GM06990 (cell line): Measurements from ENCODE around the gene WDR91.

ENCODE experiments used
- DNase-seq: peaks from one replicate; pipeline ENCODE4 v3.0.0-alpha.2; 2011; ENCODE audit not compliant: insufficient read length; ENCODE audit errors: extremely low read depth
- H3K27me3 ChIP-seq: replicated peaks from 2 replicates; pipeline ENCODE4 v1.6.0; 2011; ENCODE audit warnings: low read length; ENCODE audit not compliant: control insufficient read depth, insufficient read depth
- H3K36me3 ChIP-seq: 2 replicates; pipeline ENCODE4 v1.5.1; 2011; ENCODE audit warnings: low read length; ENCODE audit not compliant: control insufficient read depth, insufficient read depth
- H3K4me3 ChIP-seq: replicated peaks from 2 replicates; pipeline ENCODE4 v1.5.1; 2011; ENCODE audit warnings: low read depth, mild to moderate bottlenecking, control low read depth, low read length
- TF ChIP-seq, protein P1 (sequence below): IDR thresholded peaks from 2 replicates; pipeline ENCODE4 v1.5.1; 2011; ENCODE audit warnings: low read length, control low read depth, mild to moderate bottlenecking, inconsistent platforms; ENCODE audit not compliant: insufficient read depth, poor library complexity, severe bottlenecking

The WDR91 gene

DNA sequence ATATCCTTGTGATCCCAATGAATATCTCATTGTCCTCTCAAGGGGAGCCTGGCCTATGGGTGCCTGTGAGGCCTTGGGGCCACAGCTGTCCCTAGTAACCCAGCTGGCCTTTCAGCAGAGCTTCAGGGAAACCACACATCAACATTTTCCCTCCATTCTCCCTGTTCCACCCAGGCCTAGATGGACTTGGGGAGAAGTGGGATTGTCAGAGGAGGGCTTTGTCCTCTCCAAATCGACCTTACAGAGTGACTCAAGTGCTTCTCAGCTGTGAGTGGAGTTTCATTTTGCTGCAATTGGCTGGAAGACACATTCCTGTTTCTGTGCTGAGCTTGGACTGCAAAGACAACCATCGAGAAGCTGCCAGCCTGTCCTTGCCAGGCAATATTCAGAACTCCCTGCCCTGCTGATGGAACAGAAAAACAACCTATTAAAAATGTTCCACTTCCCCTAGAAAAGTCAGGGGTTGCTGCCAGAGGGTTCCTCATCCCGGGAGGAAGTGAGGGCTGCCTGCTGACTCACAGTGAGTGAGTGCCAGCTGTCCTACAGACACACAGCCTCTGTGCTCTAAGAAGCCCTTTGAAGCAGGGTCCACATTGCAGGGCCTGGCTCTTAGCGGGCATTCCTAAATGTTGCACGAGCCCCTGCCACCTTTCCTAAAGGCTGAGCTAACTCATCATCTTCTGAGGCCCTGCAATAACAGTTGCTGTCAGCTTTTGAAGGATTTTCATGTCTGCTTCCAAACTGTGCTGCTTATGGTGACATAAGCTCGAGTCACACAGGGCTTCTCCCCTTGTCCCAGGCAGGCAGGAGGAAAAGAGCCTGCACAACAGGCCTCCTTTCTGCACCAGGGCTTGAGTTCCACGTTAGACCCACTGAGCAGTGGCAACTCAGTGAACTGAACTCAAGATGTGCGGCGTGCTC lies 42.8 kb upstream of the WDR91 start:
- Histone ChIP-seq H3K36me3 (no peaks in the 10 kb centered on the region), H3K4me3 (no peak overlapping the region), H3K27me3 (no peaks in the 10 kb centered on the region)
- TF ChIP-seq, protein P1, sequence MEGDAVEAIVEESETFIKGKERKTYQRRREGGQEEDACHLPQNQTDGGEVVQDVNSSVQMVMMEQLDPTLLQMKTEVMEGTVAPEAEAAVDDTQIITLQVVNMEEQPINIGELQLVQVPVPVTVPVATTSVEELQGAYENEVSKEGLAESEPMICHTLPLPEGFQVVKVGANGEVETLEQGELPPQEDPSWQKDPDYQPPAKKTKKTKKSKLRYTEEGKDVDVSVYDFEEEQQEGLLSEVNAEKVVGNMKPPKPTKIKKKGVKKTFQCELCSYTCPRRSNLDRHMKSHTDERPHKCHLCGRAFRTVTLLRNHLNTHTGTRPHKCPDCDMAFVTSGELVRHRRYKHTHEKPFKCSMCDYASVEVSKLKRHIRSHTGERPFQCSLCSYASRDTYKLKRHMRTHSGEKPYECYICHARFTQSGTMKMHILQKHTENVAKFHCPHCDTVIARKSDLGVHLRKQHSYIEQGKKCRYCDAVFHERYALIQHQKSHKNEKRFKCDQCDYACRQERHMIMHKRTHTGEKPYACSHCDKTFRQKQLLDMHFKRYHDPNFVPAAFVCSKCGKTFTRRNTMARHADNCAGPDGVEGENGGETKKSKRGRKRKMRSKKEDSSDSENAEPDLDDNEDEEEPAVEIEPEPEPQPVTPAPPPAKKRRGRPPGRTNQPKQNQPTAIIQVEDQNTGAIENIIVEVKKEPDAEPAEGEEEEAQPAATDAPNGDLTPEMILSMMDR: no peak
- DNase-seq: no peak

DNA sequence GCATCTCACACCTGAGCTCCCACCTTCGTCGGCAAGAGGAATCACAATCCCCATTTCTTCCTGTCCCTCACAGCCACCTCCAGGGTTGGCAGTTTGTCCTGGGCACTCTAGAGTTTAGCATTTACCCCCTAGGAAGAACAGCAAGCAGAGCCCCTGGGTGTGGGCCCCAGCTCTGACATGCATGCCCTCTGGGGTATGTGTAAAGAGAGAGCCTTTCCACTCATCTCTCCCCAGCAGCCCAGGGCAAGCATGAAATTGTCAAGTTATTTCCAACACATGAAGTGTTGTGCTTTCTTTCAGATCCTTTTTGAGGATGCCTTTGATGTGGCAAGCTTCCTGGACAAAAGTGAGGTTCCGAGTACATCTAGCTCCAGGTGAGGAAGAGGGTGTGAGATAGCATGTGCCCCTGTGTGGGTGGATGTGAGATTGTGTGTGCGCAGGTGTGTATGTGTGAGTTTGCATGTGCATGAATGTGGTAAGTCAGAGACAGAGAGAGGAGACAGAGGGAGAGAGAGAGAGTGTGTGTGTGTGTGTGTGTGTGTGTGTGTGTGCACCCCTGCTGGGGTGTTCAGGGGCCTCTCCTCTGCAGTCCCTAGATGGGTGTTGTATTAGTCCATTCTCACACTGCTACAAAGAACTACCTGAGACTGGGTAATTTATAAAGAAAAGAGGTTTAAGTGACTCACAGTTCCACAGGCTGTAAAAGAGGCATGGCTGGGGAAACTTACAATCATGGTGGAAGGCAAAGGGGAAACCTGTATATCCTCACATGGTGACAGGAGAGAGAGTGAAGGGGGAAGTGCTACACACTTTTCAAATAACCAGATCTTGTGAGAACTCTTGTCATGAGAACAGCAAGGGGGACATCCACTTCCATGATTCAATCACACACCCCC lies 40.4 kb upstream of the WDR91 start:
- no peaks in the 10 kb centered on the region for H3K27me3 ChIP-seq
- TF ChIP-seq, protein P1: no peak
- H3K36me3 ChIP-seq: no peaks in the 10 kb centered on the region
- no peak for DNase-seq
- H3K4me3 ChIP-seq: no peak overlapping the region

DNA sequence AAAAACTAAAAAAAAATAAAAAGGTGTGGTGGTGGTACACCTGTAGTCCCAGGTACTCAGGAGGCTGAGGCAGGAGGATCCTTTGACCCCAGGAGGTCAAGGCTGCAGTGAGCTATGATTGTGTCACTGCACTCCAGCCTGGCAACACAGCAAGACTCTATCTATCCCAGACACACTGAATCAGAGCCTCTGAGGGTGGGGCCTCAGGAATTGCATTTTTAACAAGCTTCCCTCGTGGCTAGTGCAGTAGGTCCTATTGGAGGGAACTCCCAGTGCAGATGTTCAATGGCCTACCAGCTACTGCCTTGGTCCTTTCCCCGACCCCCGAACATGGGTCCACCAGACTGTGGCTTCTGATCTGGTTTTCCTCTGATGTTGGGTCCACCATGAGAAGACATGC lies 37.2 kb upstream of the WDR91 start:
- Histone ChIP-seq H3K27me3 (no peaks in the 10 kb centered on the region), H3K36me3 (no peaks in the 10 kb centered on the region), H3K4me3 (no peak overlapping the region)
- TF ChIP-seq, protein P1: no peak
- DNase-seq: no peak

DNA sequence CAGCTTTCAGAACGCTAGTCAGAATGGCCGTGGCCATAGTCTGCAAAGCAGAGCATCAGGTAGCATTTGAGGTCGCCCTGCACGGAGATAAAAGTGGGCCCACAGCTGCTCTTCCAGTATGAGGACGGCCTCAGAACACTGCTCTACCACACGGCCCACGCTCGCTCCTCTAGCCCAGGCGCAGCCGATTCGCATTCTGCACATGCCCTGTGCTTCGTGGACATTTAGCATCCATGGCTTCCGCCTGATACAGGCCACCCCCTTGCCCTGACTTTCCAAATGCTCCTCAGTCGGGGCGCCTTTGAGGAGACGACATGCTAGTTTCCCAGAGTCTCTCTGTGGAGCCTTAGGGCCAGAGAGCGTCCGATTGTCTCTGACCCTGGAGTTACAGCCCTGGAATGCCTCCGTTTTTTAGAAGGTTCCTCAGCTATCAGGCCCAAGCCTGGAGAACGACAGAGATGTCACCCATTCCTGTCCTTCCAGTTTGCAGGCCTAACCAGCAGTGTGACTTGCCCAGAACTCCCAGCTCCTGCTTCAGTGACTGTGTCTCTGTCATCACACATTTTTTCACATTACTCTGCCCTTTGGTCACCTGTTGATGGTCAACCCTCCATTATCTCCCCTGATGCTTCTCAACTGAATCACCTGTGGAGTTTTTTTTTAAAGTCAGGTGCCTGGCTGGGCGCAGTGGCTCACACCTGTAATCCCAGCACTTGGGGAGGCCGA lies 36.6 kb upstream of the WDR91 start:
- no peak for DNase-seq
- H3K27me3 ChIP-seq: no peaks in the 10 kb centered on the region
- no peak overlapping the region for H3K4me3 ChIP-seq
- no peaks in the 10 kb centered on the region for H3K36me3 ChIP-seq
- TF ChIP-seq, protein P1: no peak

DNA sequence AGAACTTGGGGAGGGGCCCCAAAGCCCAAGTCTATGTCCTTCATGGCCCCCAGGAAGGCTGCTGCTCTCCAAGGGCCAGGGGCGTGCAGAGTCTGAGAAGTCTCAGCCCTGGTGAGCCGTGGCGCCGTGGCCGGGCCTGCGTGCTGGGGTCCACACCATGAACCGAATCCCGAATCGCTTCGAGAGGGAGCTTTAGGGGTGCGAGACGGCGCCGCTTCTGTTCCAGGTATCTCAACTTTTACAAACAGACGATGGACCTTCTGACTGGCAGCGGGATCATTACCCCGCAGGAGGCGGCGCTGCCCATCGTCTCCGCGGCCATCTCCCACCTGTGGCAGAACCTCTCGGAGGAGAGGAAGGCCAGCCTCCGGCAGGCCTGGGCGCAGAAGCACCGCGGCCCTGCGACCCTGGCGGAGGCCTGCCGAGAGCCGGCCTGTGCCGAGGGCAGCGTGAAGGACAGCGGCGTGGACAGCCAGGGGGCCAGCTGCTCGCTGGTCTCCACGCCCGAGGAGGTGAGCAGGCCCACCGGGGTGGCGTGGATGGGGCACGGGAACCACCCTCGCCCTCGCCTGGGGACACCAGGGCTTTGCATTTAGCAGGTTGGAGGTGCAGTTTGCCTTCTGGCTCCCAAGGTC lies 35.0 kb upstream of the WDR91 start:
- DNase-seq: no peak
- H3K4me3 ChIP-seq: no peak overlapping the region
- no peaks in the 10 kb centered on the region for H3K36me3 ChIP-seq
- no peaks in the 10 kb centered on the region for H3K27me3 ChIP-seq
- TF ChIP-seq, protein P1: no peak
